Measurements from ENCODE around the gene RGS9. TPM values are rescaled to one million over a fixed set of nuclear protein-coding genes. Genes with fewer than 3 reads are reported as not detected.
"Not testable (repeated sequence)": the region's sequence is repeated elsewhere in the genome, so short reads cannot be mapped to it uniquely, and the experiment has no call there.

Gene RGS9
- 10 to 100 TPM in 1 of 2 donors, 1 to 10 TPM in 1; 3.0 to 10.6 TPM for total RNA-seq
- polyA plus RNA-seq = 1 to 10 TPM; 2.1 to 3.5 TPM
- long read RNA-seq, donor 1, transcript RGS9-212 (3 exons, 2,736 nt) = major isoform, 9 of 9 reads
- long read RNA-seq, donor 1, partial matches to known transcripts = 0 of 9 reads
- long read RNA-seq, donor 1, other reads (novel, unspliced or antisense) = 0 of 9 reads
- long read RNA-seq, donor 2, transcript RGS9-212 (3 exons, 2,736 nt) = major isoform, 6 of 7 reads
- long read RNA-seq, donor 2, partial matches to known transcripts = 0 of 7 reads
- long read RNA-seq, donor 2, other reads (novel, unspliced or antisense) = 0 of 7 reads
- long read RNA-seq, donor 3, transcript RGS9-212 (3 exons, 2,736 nt) = major isoform, 8 of 8 reads
- long read RNA-seq, donor 3, partial matches to known transcripts = 0 of 8 reads
- long read RNA-seq, donor 3, other reads (novel, unspliced or antisense) = 0 of 8 reads
- long read RNA-seq, donor 4, partial matches to known transcripts = 0 of 5 reads
- long read RNA-seq, donor 4, other reads (novel, unspliced or antisense) = 0 of 5 reads
- long read RNA-seq, donor 5, transcript RGS9-212 (3 exons, 2,736 nt) = major isoform, 8 of 9 reads
- long read RNA-seq, donor 5, partial matches to known transcripts = 0 of 9 reads
- long read RNA-seq, donor 5, other reads (novel, unspliced or antisense) = 0 of 9 reads

DNA sequence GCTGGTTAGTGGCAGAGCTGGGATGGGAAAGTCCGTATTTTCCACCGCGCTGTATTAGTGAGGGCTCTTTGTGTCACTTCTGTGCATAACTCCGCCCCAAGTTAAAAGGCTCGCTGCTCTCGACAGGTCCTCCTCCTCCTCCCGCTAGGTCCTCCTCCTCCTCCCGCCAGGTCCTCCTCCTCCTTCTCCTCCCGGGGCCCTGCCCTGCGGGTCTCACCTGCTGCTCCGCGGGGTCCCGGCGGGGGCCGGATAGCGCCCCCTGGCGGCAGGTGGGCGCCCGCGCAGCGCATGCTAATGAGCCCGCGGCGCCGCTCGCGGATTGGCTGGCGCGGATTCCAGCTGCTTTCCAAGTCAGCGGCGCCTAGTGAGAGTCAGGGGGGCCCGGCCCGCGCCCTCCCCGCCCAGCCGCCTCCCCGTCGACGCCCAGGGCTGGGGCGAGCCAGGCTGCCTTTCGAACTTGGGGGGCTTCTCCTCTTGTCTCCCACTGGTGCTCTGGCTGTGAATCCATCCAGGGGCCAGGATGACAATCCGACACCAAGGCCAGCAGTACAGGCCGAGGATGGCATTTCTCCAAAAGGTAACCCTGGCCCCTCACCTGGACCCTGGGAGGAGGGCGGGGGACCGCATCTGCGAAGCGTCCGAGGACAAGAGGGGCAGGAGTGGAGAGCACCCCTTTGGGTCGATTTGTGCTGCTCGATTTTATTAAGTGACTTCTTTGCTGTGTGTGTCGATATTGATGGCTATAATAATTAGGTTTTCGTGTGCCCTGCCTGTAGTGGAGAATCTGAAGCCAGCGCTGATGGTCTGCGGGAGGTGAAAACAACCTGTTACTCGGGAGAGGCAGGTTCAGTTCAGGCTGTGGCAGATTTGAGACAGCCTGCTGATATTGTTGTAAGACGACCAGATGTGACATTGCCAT is at the start of gene RGS9:
Gene RGS9, plus strand, starts transcription at position 350 of the 919 bp plus-strand sequence. Its CDS starts 171 bp downstream, at position 521.
- peak within 1 kb of the TSS in 1 of 2 donors; percentile 43 for H3K9ac ChIP-seq (ENCODE audit: insufficient read depth in 1 of 2, low read length in 2 of 2)
- H3K27ac ChIP-seq (ENCODE audit: low read depth in 1 of 2, low read length in 1 of 2) = no peak within 1 kb of the TSS
- peak; percentile 97 for ATAC-seq (ENCODE audit: insufficient read depth, low FRiP score)
- DNase-seq = peak; percentile 80 to 88 (median 86)
- peak within 1 kb of the TSS; percentile 50 for H3K4me3 ChIP-seq
- no peaks in the 10 kb centered on the region for H3K36me3 ChIP-seq (ENCODE audit: control insufficient read depth in 4 of 4, insufficient read depth in 4 of 4, low read length in 4 of 4)
- TF ChIP-seq, protein P1, sequence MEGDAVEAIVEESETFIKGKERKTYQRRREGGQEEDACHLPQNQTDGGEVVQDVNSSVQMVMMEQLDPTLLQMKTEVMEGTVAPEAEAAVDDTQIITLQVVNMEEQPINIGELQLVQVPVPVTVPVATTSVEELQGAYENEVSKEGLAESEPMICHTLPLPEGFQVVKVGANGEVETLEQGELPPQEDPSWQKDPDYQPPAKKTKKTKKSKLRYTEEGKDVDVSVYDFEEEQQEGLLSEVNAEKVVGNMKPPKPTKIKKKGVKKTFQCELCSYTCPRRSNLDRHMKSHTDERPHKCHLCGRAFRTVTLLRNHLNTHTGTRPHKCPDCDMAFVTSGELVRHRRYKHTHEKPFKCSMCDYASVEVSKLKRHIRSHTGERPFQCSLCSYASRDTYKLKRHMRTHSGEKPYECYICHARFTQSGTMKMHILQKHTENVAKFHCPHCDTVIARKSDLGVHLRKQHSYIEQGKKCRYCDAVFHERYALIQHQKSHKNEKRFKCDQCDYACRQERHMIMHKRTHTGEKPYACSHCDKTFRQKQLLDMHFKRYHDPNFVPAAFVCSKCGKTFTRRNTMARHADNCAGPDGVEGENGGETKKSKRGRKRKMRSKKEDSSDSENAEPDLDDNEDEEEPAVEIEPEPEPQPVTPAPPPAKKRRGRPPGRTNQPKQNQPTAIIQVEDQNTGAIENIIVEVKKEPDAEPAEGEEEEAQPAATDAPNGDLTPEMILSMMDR (IDR thresholded peaks at IDR 0.05; ENCODE audit: control extremely low read depth, extremely low read depth) = peak; percentile 82
- 4 to 5% methylated on average over 46 to 56 of the region's 56 CpGs for WGBS, 2 donors
- H3K4me1 ChIP-seq (ENCODE audit: control insufficient read depth in 5 of 5, insufficient read depth in 5 of 5, low read length in 5 of 5) = peaks cover 0 to 8% (median 3%) of the 10 kb centered on the region in 5 donors
- no peaks in the 10 kb centered on the region for H3K9me3 ChIP-seq (ENCODE audit: control insufficient read depth in 4 of 4, insufficient read depth in 3 of 4, low read length in 3 of 4)
- H3K27me3 ChIP-seq (ENCODE audit: control insufficient read depth in 3 of 3, insufficient read depth in 3 of 3, low read length in 2 of 3) = peaks cover 0 to 14% (median 9%) of the 10 kb centered on the region in 3 donors

DNA sequence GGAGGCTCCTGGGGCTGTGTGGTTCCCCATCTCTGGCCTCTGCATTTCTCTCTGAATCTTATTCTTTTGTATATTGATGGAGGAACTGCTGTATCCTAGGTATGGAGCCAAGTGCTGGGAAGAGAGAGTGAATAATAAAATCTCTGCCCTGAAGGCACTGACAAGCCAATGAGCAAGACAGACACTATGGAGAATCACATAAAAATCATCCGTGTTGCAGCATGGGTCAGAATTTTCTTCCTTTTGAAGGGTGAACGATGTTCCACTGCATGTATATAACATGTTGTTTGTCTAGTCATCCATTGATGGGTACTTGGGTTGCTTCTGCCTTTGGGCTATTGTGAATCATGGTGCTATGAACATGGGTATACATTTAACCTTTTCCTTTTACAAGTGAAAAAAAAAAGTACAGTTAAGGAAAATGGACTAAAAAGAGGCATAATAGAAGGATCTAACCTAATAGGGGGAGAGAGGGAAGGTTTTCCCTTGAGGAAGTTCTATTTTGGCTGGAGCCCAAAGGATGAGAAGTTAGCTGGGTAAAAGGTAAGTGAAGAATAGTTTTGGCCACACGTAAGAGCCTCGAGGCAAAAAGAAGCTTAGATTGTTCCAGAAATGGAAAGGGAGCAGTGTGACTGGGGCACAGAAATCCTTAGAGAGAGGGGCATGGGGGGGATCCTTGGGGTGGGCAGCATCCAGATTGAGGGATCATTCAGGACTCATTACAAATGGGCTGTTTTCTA is 48.4 kb upstream of the RGS9 start:
- TF ChIP-seq, protein P1 (IDR thresholded peaks at IDR 0.05; ENCODE audit: control extremely low read depth, extremely low read depth) = no peak
- H3K4me3 ChIP-seq = no peak overlapping the region
- H3K9me3 ChIP-seq (ENCODE audit: control insufficient read depth in 4 of 4, insufficient read depth in 3 of 4, low read length in 3 of 4) = no peaks in the 10 kb centered on the region
- DNase-seq (no peak), ATAC-seq (ENCODE audit: insufficient read depth, low FRiP score) (no peak)
- H3K9ac ChIP-seq (ENCODE audit: insufficient read depth in 1 of 2, low read length in 2 of 2) = no peak overlapping the region
- 66 to 87% methylated on average over 4 of the region's 4 CpGs for WGBS, 2 donors
- peaks cover 0 to 6% (median 0%) of the 10 kb centered on the region in 3 donors for H3K27me3 ChIP-seq (ENCODE audit: control insufficient read depth in 3 of 3, insufficient read depth in 3 of 3, low read length in 2 of 3)
- H3K27ac ChIP-seq (ENCODE audit: low read depth in 1 of 2, low read length in 1 of 2) = no peak overlapping the region
- H3K4me1 ChIP-seq (ENCODE audit: control insufficient read depth in 5 of 5, insufficient read depth in 5 of 5, low read length in 5 of 5) = peaks cover 0 to 10% (median 0%) of the 10 kb centered on the region in 5 donors
- no peaks in the 10 kb centered on the region for H3K36me3 ChIP-seq (ENCODE audit: control insufficient read depth in 4 of 4, insufficient read depth in 4 of 4, low read length in 4 of 4)

DNA sequence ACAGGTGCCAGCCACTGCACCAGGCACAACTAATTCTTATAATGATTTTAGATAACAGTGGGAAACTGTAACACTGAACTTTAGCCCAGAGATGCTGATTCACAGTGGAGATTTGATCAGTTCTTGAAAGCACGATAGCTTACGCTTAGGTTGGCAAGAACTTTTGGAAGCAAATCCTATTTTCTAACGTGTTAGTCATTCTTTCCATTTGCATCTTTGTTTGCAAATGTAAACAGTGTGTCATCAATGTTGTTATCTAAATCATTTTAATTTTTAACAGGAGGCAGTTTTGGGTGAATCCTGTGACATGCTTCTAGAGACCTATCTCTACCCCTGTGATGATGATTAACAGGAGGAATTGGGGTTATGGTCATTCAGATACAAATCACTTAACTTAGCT is 44.9 kb upstream of the RGS9 start:
- Histone ChIP-seq H3K9ac (ENCODE audit: insufficient read depth in 1 of 2, low read length in 2 of 2) (no peak overlapping the region), H3K9me3 (ENCODE audit: control insufficient read depth in 4 of 4, insufficient read depth in 3 of 4, low read length in 3 of 4) (no peaks in the 10 kb centered on the region), H3K4me3 (no peak overlapping the region), H3K4me1 (ENCODE audit: control insufficient read depth in 5 of 5, insufficient read depth in 5 of 5, low read length in 5 of 5) (peaks cover 0 to 1% (median 0%) of the 10 kb centered on the region in 5 donors), H3K27me3 (ENCODE audit: control insufficient read depth in 3 of 3, insufficient read depth in 3 of 3, low read length in 2 of 3) (peaks cover 0 to 6% (median 0%) of the 10 kb centered on the region in 3 donors), H3K27ac (ENCODE audit: low read depth in 1 of 2, low read length in 1 of 2) (no peak overlapping the region), H3K36me3 (ENCODE audit: control insufficient read depth in 4 of 4, insufficient read depth in 4 of 4, low read length in 4 of 4) (no peaks in the 10 kb centered on the region)
- DNase-seq = no peak
- WGBS, 2 donors = 69 to 73% methylated on average over 3 of the region's 3 CpGs
- ATAC-seq (ENCODE audit: insufficient read depth, low FRiP score) = no peak
- TF ChIP-seq, protein P1 (IDR thresholded peaks at IDR 0.05; ENCODE audit: control extremely low read depth, extremely low read depth) = no peak

DNA sequence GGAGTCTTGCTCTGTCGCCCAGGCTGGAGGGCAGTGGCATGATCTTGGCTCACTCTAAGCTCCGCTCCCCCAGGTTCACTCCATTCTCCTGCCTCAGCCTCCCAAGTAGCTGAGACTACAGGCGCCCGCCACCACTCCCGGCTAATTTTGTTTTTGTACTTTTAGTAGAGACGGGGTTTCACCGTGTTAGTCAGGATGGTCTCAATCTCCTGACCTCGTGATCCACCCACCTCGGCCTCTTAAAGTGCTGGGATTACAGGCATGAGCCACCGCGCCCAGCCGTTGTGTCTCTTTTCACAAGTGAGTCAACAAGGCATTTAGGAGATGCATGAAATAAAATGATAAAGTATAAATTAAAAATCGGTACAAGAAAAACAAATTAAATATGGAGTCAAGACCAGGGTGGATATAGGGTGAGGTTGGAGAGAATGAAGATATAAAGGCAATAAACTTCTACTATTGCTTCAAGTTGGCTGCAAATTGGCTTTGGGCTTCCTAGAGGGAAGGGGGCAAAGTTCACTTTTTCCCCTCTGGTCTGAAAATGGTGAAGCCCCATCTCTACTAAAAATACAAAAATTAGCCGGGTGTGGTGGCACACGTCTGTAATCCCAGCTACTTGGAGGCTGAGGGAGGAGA is 44.3 kb upstream of the RGS9 start:
- H3K9me3 ChIP-seq (ENCODE audit: control insufficient read depth in 4 of 4, insufficient read depth in 3 of 4, low read length in 3 of 4); DNase-seq; H3K27me3 ChIP-seq (ENCODE audit: control insufficient read depth in 3 of 3, insufficient read depth in 3 of 3, low read length in 2 of 3); H3K36me3 ChIP-seq (ENCODE audit: control insufficient read depth in 4 of 4, insufficient read depth in 4 of 4, low read length in 4 of 4); H3K27ac ChIP-seq (ENCODE audit: low read depth in 1 of 2, low read length in 1 of 2); H3K4me3 ChIP-seq; H3K4me1 ChIP-seq (ENCODE audit: control insufficient read depth in 5 of 5, insufficient read depth in 5 of 5, low read length in 5 of 5); ATAC-seq (ENCODE audit: insufficient read depth, low FRiP score); H3K9ac ChIP-seq (ENCODE audit: insufficient read depth in 1 of 2, low read length in 2 of 2): not testable (repeated sequence)
- 96 to 99% methylated on average over 15 of the region's 15 CpGs for WGBS, 2 donors

All from lung (tissue), 16 donors.